ENCODE results near the gene TAS2R30.

DNA sequence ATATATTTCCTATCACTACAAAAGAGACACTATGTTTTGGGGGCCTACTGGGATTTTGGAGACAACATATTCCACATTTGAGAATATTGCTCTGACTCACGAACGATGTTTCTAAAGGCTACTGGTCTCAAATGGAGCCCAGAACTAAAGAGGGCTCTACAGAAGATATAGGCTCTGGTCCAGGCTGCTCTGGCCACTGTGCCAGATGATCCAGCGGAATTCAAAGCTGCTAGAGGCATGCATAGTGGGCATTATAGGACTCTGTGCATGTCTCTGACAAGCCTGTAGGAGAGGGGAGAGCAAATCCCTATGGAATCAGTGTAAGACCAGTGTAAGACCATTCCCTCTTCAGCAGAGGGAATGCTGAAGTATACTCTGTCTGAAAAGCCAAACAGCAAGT, 4.1 kb downstream of the TAS2R30 start:
- no peak for TF ChIP-seq POLR2A (IDR thresholded peaks at IDR 0.05; ENCODE audit: low read length)
- TF ChIP-seq GATA1 (IDR thresholded peaks at IDR 0.05; ENCODE audit: low read depth, low read length), result no peak
